Activated T-helper 17 cell treated with anti-CD3 and anti-CD28 coated beads, Interleukin-2, amount 50 U/mL, for 72 hours (primary cell): Measurements from ENCODE around the gene ARID4A. TPM values are rescaled to one million over a fixed set of nuclear protein-coding genes. Genes with fewer than 3 reads are reported as not detected.
"Not testable (repeated sequence)": the region's sequence is repeated elsewhere in the genome, so short reads cannot be mapped to it uniquely, and the experiment has no call there.

Experiments used
- ATAC-seq: fragments of 150-1000 bp; cut with Tn5 transposase; replicated peaks from 2 replicates; pipeline ENCODE4 v1.10.0; 2021; ENCODE audit warnings: mild to moderate bottlenecking, moderate library complexity
- H3K27ac Mint-ChIP-seq: one replicate; pipeline ENCODE4 v1.8.0; 2022; ENCODE audit warnings: mixed read lengths
- H3K27me3 Mint-ChIP-seq: one replicate; pipeline ENCODE4 v1.8.0; 2022; ENCODE audit warnings: mixed read lengths
- H3K36me3 Mint-ChIP-seq: one replicate; pipeline ENCODE4 v1.8.0; 2022; ENCODE audit warnings: low read depth, mild to moderate bottlenecking, mixed read lengths
- H3K4me1 Mint-ChIP-seq: one replicate; pipeline ENCODE4 v1.8.0; 2022; ENCODE audit warnings: mixed read lengths
- H3K4me3 Mint-ChIP-seq: one replicate; pipeline ENCODE4 v1.8.0; 2022; ENCODE audit warnings: mild to moderate bottlenecking, mixed read lengths
- H3K9me3 Mint-ChIP-seq: one replicate; pipeline ENCODE4 v1.8.0; 2022; ENCODE audit warnings: mixed read lengths
- total RNA-seq, 2 donors: library from RNA; stranded (reverse); gene quantifications; one replicate each; pipeline ENCODE4 v1.2.3, GENCODE V29; 2022

The ARID4A gene
- total RNA-seq, 2 donors from 2014 or later: 31.2 to 40.8 TPM

DNA sequence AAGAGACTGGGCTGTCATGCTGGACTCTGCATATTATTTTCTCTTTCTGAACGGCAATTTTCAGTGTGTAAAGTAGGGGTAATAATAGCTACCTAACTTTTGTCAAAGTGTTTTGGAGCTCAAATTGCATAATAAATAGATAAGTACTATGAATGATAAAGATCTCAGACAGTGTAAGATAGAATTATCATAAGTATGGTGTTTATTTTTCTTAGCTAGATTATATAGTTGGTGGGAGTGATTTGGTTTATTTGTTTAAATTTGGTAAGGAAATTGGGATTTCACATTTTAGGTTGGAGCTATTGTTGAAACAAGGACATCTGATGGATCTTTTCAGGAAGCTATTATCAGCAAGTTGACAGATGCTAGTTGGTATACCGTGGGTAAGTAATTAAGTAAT is 7.4 kb downstream of the ARID4A start:
- peaks cover 79% of the 10 kb centered on the region for H3K36me3 Mint-ChIP-seq
- ATAC-seq: no peak
- no peaks in the 10 kb centered on the region for H3K27me3 Mint-ChIP-seq
- no peak overlapping the region for H3K4me3 Mint-ChIP-seq
- peaks cover 5% of the 10 kb centered on the region for H3K4me1 Mint-ChIP-seq
- peak overlapping the region; percentile 13 for H3K27ac Mint-ChIP-seq
- H3K9me3 Mint-ChIP-seq: no peaks in the 10 kb centered on the region

DNA sequence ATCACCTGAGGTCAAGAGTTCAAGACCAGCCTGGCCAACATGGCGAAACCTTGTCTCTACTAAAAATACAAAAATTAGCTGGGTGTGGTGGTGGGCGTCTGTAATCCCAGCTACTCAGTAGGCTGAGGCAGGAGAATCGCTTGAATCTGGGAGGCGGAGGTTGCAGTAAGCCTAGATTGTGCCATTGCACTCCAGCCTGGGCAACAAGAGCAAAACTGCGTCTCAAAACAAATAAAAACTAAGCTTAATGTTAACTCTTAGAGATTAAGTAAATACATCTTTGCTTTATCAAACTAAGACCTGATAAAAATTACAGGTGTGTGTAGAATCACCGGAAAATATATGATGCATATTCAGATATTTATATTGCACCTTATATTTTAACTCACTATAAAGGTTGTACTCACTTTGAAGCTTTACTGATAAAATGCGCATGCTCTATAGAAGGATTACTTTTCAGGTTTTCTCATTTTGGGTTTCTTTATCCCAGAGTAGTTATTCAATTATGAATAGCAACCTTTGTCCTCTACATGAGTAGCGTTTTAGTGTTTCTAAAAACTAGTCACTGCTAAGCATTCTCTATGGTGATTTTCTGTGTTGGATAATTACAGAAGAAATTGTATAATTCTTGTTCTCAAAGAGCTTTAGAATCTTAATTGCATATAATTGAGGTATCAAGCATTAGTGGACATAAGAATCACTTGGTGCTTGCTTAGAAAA is 9.4 kb downstream of the ARID4A start:
- H3K27me3 Mint-ChIP-seq: no peaks in the 10 kb centered on the region
- no peaks in the 10 kb centered on the region for H3K9me3 Mint-ChIP-seq
- H3K4me1 Mint-ChIP-seq: peaks cover 5% of the 10 kb centered on the region
- no peak for ATAC-seq
- no peak overlapping the region for H3K4me3 Mint-ChIP-seq
- peak overlapping the region; percentile 10 for H3K27ac Mint-ChIP-seq
- H3K36me3 Mint-ChIP-seq: peaks cover 74% of the 10 kb centered on the region

DNA sequence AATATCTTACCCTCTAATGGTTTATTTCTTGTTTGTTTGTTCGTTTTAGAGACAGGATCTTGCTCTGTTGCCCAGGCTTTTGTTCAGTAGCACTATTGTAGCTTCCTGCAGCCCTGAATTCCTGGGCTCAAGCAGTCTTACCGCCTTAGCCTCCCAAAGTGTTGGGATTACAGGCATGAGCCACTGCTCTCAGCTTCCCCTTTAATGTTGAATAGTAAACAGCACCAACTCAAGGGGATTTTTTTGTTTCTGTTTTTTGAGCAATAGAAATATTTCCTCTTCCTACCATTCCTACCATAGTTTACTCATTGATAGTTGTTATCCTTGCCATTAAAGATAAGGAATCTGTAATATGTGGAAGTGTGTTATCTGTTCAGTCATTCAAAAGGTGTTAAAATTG is 10.7 kb downstream of the ARID4A start:
- H3K27me3 Mint-ChIP-seq: no peaks in the 10 kb centered on the region
- peak overlapping the region; percentile 23 for H3K27ac Mint-ChIP-seq
- ATAC-seq: no peak
- H3K4me3 Mint-ChIP-seq: no peak overlapping the region
- H3K36me3 Mint-ChIP-seq: peaks cover 76% of the 10 kb centered on the region
- no peaks in the 10 kb centered on the region for H3K4me1 Mint-ChIP-seq
- H3K9me3 Mint-ChIP-seq: no peaks in the 10 kb centered on the region

DNA sequence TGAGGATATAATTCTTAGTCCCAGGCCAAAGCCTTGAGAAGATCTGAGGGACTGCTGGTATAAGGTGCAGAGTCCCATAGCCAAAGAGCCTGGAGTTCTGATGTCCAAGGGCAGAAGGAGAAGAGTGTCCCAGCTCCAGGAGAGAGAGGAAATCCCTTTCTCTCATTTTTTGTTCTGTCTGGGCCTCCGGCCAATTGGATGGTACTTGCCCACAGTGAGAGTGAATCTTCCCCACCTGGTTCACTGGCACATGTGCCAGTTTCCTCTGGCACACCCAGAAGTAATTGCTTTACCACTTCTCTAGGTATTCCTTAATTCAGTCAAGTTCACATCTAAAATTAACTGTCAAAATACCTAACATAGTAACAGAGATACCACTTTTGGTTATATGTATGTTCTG is 15.3 kb downstream of the ARID4A start:
- ATAC-seq: no peak
- Mint-ChIP-seq H3K9me3 (no peaks in the 10 kb centered on the region), H3K4me1 (no peaks in the 10 kb centered on the region), H3K27me3 (no peaks in the 10 kb centered on the region), H3K36me3 (peaks cover 72% of the 10 kb centered on the region), H3K4me3 (no peak overlapping the region), H3K27ac (no peak overlapping the region)

DNA sequence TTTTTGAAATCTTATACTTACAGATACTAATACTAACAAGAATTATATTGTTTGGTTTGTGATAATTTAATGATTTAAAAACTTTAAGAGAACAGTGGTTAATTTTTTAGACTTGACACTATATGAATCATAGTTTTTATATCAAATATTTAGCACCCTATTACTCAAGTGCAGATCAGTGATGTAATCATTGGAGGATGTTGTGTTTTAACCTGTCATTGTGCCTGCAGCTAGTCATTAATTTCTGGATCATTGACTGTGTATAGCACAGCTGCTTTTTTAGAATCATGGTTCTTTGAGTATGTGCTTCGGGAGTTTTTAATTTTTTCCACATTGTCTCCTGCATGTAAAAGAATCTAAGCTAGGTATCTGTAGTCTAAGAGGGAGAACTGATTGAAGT is 17.3 kb downstream of the ARID4A start:
- no peak for ATAC-seq
- Mint-ChIP-seq H3K27me3 (no peaks in the 10 kb centered on the region), H3K36me3 (peaks cover 72% of the 10 kb centered on the region), H3K9me3 (no peaks in the 10 kb centered on the region), H3K27ac (no peak overlapping the region), H3K4me3 (no peak overlapping the region), H3K4me1 (no peaks in the 10 kb centered on the region)

DNA sequence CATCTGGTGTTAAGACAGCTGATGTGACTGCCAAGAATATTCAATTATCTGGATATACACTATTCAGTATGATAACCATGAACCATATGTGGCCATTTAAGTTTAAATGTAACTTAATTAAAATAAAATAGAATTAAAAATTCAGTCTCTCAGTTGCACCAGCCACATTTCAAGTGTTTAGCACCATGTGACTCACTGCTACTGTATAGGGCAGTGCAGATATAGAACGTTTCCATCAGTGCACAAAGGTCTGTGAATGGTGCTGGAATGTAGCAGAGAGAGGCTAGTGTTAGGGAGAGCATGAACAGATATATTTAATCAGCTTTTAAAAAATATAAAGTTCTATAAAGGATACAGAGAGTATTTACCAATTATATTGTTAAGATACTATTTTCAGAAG is 28.7 kb downstream of the ARID4A start:
- no peaks in the 10 kb centered on the region for H3K27me3 Mint-ChIP-seq
- H3K9me3 Mint-ChIP-seq: no peaks in the 10 kb centered on the region
- ATAC-seq: no peak

DNA sequence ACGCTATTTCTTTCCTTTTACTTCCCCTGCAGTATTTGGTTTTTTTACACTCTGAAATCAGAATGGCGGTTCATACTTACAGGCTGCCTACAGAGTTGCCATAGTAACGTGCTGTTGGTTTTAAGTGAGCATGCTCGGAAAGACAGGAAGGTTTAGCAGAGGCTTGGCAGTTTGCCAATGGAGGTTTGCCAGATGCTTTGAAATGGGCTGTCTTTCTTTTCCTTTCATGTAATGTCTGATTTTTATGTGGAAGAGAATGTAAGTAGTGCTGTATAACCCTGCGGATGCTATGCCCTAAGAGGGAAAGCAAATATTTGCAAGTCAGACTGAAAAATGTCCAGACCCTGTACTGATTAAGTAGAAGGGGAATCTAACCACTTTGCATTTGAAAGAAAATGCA is 32.8 kb downstream of the ARID4A start:
- Mint-ChIP-seq H3K9me3 (no peaks in the 10 kb centered on the region), H3K4me1 (peaks cover 15% of the 10 kb centered on the region), H3K4me3 (peak overlapping the region; percentile 87), H3K36me3 (peaks cover 75% of the 10 kb centered on the region), H3K27me3 (no peaks in the 10 kb centered on the region), H3K27ac (peak overlapping the region; percentile 94)
- peak; percentile 96 for ATAC-seq

More for the DNA sequence above, 28.7 kb downstream of the ARID4A start:
- no peak overlapping the region for H3K27ac Mint-ChIP-seq
- peaks cover 88% of the 10 kb centered on the region for H3K36me3 Mint-ChIP-seq
- H3K4me3 Mint-ChIP-seq: no peak overlapping the region
- H3K4me1 Mint-ChIP-seq: peaks cover 11% of the 10 kb centered on the region

DNA sequence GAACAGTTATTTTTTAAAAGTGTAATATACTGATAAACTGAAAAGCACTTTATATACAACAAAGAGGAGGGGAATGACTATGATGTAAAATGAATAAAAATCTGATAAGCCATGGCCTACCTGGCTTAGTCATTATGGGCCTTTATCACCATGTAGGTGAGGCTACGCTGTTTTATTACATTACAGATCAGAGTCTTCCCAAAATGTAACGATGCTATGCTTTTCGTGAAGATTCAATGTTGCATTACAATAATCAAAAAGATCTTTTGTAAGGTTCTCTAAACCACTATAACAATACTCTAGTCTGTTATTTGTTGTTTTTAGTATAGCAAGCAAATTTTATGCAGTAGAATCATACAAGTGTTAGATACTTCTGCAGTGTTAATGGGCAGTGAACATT is 34.2 kb downstream of the ARID4A start:
- Mint-ChIP-seq H3K27me3 (no peaks in the 10 kb centered on the region), H3K4me3 (peak overlapping the region; percentile 15), H3K9me3 (no peaks in the 10 kb centered on the region), H3K4me1 (peaks cover 15% of the 10 kb centered on the region), H3K27ac (no peak overlapping the region), H3K36me3 (peaks cover 77% of the 10 kb centered on the region)
- no peak for ATAC-seq

DNA sequence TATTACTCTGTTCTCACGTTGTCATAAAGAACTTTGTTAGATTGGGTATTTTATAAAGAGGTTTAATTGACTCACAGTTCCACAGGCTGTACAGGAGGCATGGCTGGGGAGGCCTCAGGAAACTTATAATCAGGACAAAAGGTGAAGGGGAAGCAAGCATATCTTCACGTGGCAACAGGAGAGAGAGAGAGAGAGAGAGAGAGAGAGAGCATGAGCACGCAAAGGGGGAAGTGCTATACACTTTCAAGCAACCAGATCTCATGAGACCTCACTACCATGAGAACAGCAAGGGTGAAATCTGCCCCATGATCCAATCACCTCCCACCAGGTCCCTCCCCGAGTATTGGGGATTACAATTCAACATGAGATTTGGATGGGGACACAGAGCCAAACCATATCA is 41.3 kb downstream of the ARID4A start:
- ATAC-seq, H3K27me3 Mint-ChIP-seq, H3K4me3 Mint-ChIP-seq, H3K27ac Mint-ChIP-seq, H3K9me3 Mint-ChIP-seq, H3K4me1 Mint-ChIP-seq: not testable (repeated sequence)
- H3K36me3 Mint-ChIP-seq: peaks cover 85% of the 10 kb centered on the region

DNA sequence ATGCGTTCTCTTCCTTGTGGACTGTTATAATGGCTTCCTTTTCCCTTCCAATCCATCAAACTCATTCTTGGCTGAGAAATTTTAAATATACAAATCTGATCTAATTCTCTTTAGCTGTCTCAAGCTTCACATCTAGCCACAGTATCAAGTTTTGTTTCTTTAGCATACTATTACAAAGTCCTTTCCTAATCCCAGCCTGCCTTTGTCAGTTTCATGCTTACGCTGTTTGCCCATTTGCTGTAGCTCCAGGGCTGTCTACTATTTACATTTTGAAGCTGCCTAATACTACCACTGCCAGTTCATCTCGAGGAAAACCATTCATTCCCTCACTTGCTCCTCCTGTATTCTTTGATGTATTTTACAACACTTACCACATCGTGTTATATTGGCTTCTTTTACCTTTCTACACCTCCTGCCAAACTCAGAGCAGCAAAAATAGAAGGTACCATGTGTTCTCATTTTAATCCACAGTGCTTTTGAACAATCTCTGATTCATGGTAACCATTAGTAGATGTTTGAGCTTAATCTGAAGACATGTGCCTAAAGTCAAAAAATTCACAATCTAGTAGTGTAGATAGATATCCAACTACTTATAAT is 42.9 kb downstream of the ARID4A start:
- Mint-ChIP-seq H3K27ac (peak overlapping the region; percentile 18), H3K4me1 (peaks cover 5% of the 10 kb centered on the region), H3K4me3 (no peak overlapping the region), H3K36me3 (peaks cover 84% of the 10 kb centered on the region), H3K27me3 (no peaks in the 10 kb centered on the region), H3K9me3 (no peaks in the 10 kb centered on the region)
- ATAC-seq: no peak

DNA sequence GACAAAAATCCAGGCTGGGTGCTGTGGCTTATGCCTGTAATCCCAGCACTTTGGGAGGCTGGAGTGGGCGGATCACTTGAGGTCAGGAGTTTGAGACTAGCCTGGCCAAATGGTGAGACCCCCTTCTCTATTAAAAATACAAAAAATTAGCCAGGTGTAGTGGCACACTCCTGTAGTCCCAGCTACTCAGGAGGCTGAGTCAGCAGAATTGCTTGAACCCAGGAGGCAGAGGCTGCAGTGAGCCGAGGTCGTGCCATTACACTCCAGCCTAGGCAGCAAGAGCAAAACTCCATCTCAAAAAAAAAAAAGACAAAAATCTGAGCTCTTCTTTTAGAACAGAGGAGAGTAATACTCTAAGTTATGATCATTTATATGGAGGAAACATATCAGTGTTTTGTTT is 45.2 kb downstream of the ARID4A start:
- not testable (repeated sequence) for H3K27me3 Mint-ChIP-seq, H3K9me3 Mint-ChIP-seq, H3K4me3 Mint-ChIP-seq, H3K27ac Mint-ChIP-seq, H3K4me1 Mint-ChIP-seq, ATAC-seq
- H3K36me3 Mint-ChIP-seq: peaks cover 87% of the 10 kb centered on the region

DNA sequence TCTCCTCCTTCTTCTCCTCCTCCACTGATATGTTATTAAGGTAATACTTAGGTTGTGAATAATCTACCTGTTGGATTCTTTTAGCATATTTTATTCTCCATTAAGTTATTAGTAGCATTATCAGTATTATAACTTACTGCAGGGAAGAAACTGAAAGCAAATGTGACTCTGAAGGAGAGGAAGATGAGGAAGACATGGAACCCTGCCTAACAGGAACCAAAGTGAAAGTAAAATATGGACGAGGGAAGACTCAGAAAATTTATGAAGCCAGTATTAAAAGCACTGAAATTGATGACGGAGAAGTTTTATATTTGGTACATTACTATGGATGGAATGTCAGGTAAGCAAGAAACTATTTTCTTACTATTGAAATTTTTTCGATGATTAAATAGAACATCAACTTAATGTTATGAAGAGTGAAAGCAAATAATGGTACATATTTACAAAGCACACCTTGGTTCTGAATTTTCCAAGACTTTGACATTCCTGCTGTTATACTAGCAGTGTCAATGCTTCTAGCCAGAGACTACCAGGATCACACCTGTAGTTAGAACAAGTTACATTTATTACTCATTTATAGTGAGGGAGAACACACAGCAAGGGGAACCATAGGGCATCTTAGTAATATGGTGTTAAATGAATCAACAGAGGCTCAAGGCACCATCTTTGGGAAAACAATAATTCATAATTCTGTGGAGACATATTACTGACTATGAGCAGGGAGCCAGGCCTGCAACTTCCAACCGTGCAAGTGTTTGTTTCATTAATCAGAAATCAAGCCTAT is 55.4 kb downstream of the ARID4A start:
- peak overlapping the region; percentile 88 for H3K27ac Mint-ChIP-seq
- peaks cover 13% of the 10 kb centered on the region for H3K4me1 Mint-ChIP-seq

DNA sequence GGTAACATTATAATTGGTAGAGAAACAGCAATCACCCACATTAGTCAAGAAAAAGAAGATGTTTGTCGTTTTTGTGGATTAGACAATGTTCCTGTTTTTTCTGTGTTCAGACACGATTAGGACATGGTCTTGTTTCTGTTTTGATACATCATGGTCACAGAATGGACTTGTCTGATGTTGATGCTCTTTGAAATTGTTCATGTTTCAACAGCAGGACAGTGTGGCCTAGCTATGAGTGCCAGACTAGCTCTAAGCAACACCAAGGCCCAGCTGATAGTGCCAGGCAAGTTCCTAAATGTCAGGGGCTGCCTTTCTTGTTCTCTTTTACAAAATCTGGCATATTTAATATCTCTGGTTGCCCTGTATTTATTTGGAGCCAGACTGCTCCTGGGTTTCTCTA is 56.5 kb downstream of the ARID4A start:
- H3K27ac Mint-ChIP-seq: peak overlapping the region; percentile 88
- H3K9me3 Mint-ChIP-seq: no peaks in the 10 kb centered on the region
- H3K36me3 Mint-ChIP-seq: peaks cover 89% of the 10 kb centered on the region
- H3K27me3 Mint-ChIP-seq: no peaks in the 10 kb centered on the region
- H3K4me3 Mint-ChIP-seq: peak overlapping the region; percentile 84
- no peak for ATAC-seq
- peaks cover 13% of the 10 kb centered on the region for H3K4me1 Mint-ChIP-seq

More for the DNA sequence above, 55.4 kb downstream of the ARID4A start:
- Mint-ChIP-seq H3K9me3 (no peaks in the 10 kb centered on the region), H3K4me3 (peak overlapping the region; percentile 84), H3K36me3 (peaks cover 87% of the 10 kb centered on the region), H3K27me3 (no peaks in the 10 kb centered on the region)
- peak; percentile 71 for ATAC-seq

DNA sequence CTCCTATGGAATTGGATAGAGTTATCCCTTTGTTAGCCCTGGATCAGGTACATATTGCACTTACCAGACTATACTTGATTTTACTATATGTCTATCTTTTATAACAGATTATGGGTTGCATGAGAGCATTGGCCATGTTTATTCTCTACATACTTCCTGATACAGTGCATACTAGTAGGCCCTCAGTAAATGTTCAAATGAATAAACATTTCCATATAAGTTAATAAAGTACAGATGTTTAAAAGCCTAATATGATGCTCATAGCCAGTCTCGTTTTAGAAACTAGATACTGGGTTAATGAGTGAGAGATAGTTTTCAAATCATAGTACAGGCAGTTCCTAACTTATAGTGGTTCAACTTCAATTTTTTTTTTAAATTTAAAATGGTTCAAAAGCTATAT is 57.9 kb downstream of the ARID4A start:
- Mint-ChIP-seq H3K36me3 (peaks cover 90% of the 10 kb centered on the region), H3K27me3 (no peaks in the 10 kb centered on the region), H3K27ac (no peak overlapping the region), H3K4me1 (peaks cover 13% of the 10 kb centered on the region), H3K9me3 (no peaks in the 10 kb centered on the region), H3K4me3 (no peak overlapping the region)
- no peak for ATAC-seq

DNA sequence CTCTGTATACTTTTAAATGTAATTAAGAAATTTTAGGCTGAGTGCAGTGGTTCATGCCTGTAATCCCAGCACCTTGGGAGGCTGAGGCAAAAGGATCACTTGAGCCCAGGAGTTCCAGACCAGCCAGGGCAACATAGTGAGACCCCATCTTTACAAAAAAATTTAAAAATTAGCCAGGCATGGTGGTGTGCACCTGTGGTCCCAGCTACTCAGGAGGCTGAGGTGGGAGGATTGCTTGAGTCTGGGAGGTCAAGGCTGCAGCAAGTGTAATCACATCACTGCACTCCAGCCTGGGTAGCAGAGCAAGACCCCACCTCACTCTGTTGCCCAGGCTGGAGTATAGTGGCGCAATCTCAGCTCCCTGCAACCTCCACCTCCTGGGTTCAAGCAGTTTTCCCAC is 63.9 kb downstream of the ARID4A start:
- not testable (repeated sequence) for H3K4me1 Mint-ChIP-seq, H3K4me3 Mint-ChIP-seq, H3K9me3 Mint-ChIP-seq, H3K27ac Mint-ChIP-seq, H3K27me3 Mint-ChIP-seq, ATAC-seq
- peaks cover 78% of the 10 kb centered on the region for H3K36me3 Mint-ChIP-seq
